HG03039 (cell line): ENCODE results near the gene RTN4RL1.
"Not testable (repeated sequence)": the region's sequence is repeated elsewhere in the genome, so short reads cannot be mapped to it uniquely, and the experiment has no call there.

ENCODE experiments used
- ATAC-seq: cut with Tn5 transposase; IDR thresholded peaks from one replicate; pipeline ENCODE4 v1.9.1; 2021; ENCODE audit warnings: mild to moderate bottlenecking, moderate library complexity; ENCODE audit not compliant: unreplicated experiment

RTN4RL1 gene

GRCh38 chr17:2004435-2004952 lies 20.6 kb downstream of the RTN4RL1 start:
- ATAC-seq: no peak

DNA sequence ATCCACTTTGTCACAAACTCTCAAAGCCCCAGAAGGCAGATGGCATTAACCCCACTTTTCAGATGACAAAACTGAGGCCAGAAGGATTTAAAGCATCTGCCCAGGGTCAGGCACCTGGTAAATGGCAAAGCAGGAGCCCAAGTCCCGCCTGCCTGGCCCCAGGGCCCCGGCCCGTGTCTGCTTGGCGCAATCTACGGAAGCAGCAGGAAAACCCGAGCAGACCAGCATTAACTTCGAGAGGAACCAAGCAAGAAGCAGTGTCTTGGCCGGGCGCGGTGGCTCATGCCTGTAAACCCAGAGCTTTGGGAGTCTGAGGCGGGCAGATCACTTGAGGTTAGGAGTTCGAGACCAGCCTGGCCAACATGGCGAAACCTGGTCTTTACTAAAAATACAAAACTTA lies 21.6 kb downstream of the RTN4RL1 start:
- ATAC-seq: no peak

DNA sequence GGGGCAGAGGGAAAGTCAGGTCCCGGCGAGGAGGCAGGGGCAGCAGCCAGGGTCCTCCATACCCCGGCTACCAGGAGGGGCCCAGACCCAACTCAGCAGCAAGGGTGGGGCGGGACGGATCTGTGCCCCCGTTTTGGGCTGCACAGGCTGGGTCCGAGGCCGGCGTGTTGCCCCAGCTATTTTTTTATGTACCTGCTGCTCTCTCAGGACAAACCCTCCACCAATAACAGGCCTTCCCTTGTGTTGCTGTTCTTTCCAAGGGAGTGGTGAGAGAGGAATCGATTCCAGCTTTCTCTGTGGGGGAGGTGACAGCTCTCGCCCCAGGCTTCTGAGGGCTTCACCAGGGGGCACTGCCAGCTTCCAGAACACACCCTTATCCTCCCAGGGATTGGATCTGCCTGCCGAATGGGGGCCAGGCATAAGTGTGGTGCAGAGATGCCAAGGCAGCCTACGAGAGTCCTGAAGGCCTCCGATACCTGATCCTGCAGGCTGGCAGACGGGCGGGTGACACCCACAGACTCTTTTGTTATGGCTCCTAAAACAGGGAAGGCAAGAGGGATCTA lies 22.3 kb downstream of the RTN4RL1 start:
- ATAC-seq: no peak

- no peak for ATAC-seq
These were observed 25.4 kb downstream of the RTN4RL1 start for GRCh38 chr17:1999557-2000251.

DNA sequence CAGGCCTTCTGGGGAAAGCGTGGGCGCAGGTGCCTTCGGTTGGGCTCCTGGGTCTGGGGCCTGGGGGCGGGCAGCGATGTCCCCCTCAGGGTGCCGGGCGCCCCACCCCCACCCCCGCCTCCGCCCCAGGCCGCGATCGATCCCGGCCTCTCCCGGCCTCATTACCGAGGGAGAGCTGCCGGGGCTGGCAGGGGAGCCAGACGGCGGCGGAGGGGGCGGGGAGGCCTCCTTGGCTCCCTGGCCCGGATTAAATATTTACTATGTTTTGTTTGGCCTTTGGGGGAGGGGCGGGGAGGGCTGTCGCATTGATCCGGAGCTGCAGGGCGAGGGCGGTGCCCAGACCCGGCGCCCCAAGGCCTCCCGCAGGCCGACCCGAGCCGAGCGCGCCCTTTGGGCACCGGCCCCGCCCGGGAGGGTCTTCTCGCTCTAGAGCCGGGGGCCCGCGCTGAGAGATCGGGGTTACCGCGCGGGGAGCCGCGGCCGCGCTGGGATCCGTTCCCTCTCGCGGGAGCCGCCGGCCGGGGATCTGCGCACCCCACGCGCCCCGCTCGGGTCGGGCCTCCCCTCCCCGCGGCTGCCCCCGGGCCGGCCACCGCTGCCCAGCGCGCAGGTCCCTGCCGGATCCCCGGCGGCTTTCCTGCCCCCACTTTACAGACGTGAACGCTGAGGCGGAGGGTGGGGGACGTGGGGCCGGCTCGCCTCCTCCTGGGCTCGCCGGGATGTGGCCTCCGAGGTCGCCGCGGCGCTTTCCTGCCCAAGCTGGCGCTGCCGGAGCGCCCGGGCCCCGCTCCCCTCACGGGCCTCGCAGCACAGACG lies 27.0 kb downstream of the RTN4RL1 start:
- ATAC-seq: no peak

GRCh38 chr17:1997289-1997926 lies 27.7 kb downstream of the RTN4RL1 start:
- no peak for ATAC-seq

GRCh38 chr17:1996800-1997288 lies 28.3 kb downstream of the RTN4RL1 start:
- ATAC-seq: no peak

DNA sequence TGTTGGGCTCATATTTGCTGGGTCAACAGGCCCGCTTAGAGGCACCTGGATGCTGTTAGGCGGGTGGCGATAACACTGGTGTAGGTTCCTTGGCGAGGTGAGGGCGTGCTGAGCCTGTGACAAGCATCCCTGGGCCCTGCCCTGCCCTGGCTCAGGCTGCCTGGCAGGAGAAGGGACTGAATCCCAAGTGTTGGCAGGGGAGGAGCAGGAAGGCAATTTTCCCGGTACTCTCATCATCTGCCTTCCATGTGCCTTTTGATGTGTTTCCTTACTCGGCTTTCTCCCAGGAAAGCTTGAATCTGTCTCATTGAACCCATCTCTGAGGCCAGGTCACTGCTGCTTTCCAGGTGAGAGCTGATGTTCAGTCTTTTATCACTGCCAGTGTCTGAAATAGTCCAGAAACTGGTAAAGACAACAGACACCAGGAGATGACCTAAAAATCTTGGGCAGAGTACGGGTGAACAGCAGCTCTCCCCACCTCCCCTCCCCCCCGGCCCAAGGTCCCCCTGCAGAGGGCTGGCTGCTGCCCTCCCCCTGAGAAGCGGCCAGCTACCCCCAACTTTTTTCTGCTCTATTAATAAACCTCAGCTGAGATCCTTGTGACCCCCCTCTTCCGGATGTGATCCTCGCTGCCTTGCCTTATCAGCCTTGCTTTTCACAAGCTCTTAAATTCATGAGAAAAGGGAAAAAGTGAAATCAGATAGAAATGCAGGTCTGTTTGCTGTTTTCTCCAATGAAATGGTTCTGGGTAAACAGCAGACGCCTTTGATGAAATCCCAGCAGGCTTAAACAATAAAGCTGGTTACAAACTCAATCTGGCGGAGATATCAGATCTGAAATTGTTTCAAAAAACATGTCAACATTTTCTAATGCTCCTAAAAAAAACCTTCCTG lies 29.0 kb downstream of the RTN4RL1 start:
- no peak for ATAC-seq

- ATAC-seq: no peak
These were observed 29.7 kb downstream of the RTN4RL1 start for GRCh38 chr17:1995321-1995892.

- ATAC-seq: no peak
These were observed 30.4 kb downstream of the RTN4RL1 start for GRCh38 chr17:1994707-1995106.

DNA sequence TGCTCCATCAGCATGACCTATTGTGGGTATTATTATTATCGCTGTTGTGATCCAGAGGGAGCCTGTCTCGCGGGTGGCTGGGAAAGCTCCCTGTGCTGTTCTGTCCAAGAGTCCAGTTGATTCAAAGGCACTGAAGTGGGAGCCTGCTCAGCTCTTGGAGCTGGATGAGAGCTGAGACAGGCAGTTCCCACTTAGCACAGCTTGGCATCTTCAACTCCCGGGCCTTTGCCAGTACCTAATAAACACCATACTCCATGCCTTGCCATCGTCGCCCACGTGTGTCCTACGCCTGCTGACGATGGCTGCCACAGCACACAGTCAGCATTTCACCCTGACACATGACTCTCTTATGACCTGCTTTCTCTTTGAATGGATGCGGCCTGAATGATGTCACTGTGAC lies 32.6 kb downstream of the RTN4RL1 start:
- no peak for ATAC-seq

- no peak for ATAC-seq
These were observed 36.0 kb downstream of the RTN4RL1 start for GRCh38 chr17:1989135-1989534.

DNA sequence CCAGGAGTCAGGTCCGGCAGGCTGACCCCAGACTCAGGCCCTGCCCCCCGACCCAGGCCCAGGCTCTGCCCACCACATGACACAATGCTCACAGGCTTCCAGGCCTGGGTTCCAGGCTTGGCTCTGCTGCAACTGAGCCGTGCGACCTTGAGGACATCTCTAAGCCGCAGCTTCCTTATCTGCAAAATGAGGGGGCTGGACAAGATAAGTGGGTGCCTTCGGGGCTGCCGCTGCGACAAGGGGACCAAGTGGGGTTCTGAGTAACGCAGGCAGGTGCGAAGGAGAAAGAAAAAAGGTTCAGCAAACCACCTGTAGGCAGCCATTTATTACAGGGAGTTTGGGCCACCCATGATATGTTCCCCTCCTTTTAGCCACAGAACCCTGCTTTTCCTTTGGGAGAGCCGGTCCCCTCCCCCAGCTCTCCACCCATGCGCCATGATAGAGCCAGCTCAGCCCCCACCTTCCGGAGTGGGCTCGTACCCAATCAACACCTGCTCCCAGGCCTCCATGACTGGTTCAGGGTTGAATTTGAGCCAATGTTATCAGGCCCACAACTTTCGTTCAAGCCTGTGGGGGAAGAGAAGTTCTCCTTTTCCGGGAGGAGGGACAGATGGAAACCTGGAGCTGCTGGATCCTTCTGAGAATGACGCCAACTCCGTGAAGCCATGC lies 38.2 kb downstream of the RTN4RL1 start:
- no peak for ATAC-seq

- ATAC-seq: no peak
These were observed 39.4 kb downstream of the RTN4RL1 start for GRCh38 chr17:1985686-1986085.

- no peak for ATAC-seq
These were observed 40.0 kb downstream of the RTN4RL1 start for GRCh38 chr17:1985093-1985492.

GRCh38 chr17:1982793-1983366 lies 42.3 kb downstream of the RTN4RL1 start:
- ATAC-seq: not testable (repeated sequence)

DNA sequence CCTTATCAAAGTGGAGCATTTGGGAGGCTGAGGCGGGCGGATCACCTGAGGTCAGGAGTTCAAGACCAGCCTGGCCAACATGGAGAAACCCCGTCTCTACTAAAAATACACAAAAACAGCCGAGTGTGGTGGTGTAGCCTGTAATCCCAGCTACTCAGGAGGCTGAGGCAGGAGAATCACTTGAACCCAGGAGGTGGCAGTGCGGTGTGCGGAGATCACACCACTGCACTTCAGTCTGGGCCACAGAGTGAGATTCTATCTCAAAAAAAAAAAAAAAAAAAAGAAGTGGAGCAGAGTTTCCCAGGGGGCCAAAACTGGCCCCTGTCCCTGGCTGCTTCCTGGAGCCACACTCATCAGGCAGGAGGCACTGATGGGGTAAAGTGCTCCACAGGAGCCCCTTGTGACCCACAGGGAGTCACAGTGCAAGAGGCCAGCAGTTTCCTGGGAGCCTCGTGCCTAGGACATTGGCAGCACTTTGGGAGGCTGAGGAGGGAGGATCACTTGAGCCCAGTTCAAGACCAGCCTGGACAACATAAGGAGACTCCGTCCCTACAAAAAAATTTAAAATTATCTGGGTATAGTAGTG lies 44.4 kb downstream of the RTN4RL1 start:
- ATAC-seq: no peak

- no peak for ATAC-seq
These were observed 45.8 kb downstream of the RTN4RL1 start for GRCh38 chr17:1979182-1979985.
